Ovary (tissue), 3 donors: Measurements from ENCODE around the gene ZFYVE16.

ENCODE experiments used
- CTCF ChIP-seq, 3 donors: fragments of 450-650 bp in 2 of 3; fragments of 200-600 bp in 1 of 3; IDR thresholded peaks; one replicate each; pipeline versions ENCODE4 v1.5.1 to v1.8.0; 2016 to 2022; ENCODE audit warnings: antibody characterized with exemption in 3 of 3, mild to moderate bottlenecking in 1 of 3
- EP300 ChIP-seq: sonication (generic); formaldehyde crosslinking; IDR thresholded peaks from one replicate; pipeline ENCODE4 v1.6.1; 2017; ENCODE audit warnings: antibody characterized with exemption
- POLR2A ChIP-seq: fragments of 450-650 bp; IDR thresholded peaks from one replicate; pipeline ENCODE4 v1.6.1; 2017; ENCODE audit warnings: antibody characterized with exemption, mild to moderate bottlenecking, moderate library complexity
- donor health status: DM: no; HTN: no; CAD: no.

DNA sequence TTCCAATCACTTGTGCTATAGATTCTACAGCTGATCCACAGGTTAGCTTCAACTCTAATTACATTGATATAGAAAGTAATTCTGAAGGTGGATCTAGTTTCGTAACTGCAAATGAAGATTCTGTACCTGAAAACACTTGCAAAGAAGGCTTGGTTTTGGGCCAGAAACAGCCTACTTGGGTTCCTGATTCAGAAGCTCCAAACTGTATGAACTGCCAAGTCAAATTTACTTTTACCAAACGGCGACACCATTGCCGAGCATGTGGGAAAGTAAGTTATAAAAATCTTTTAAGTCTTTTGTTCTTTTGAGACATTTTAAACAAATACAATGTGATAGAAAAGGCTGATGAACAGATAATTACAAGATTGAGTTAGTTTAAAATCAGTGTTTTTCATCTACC, 30.9 kb downstream of the ZFYVE16 start:
- TF ChIP-seq CTCF (IDR thresholded peaks at IDR 0.05) = no peak
- no peak for TF ChIP-seq EP300
- no peak for TF ChIP-seq POLR2A
